ENCODE measurements around the gene ARMS2. TPM values are rescaled to one million over a fixed set of nuclear protein-coding genes. Genes with fewer than 3 reads are reported as not detected.

Gene ARMS2
- total RNA-seq, 2 donors from 2014 or later, result not detected

GRCh38 chr10:122445904-122446303 lies 8.5 kb upstream of the ARMS2 start:
- H3K4me1 ChIP-seq, result peaks cover 0 to 11% of the 10 kb centered on the region in 2 donors
- H3K27me3 ChIP-seq, result no peaks in the 10 kb centered on the region
- H3K4me3 ChIP-seq, result no peak overlapping the region
- no peak for DNase-seq (ENCODE audit: low spot score)
- no peak for TF ChIP-seq CTCF (IDR thresholded peaks at IDR 0.05)
- H3K27ac ChIP-seq, result no peak overlapping the region
- H3K36me3 ChIP-seq, result no peaks in the 10 kb centered on the region
- H3K9me3 ChIP-seq, result no peaks in the 10 kb centered on the region

- no peak for TF ChIP-seq CTCF (IDR thresholded peaks at IDR 0.05)
- H3K36me3 ChIP-seq, result no peaks in the 10 kb centered on the region
- peaks cover 0 to 11% of the 10 kb centered on the region in 2 donors for H3K4me1 ChIP-seq
- peak overlapping the region in 1 of 2 donors; percentile 1 for H3K27ac ChIP-seq
- H3K9me3 ChIP-seq, result no peaks in the 10 kb centered on the region
- H3K4me3 ChIP-seq, result no peak overlapping the region
- DNase-seq (ENCODE audit: low spot score), result no peak
- H3K27me3 ChIP-seq, result no peaks in the 10 kb centered on the region
Measured at GRCh38 chr10:122446668-122447423, 7.6 kb upstream of the ARMS2 start.

- Histone ChIP-seq H3K4me3 (no peak overlapping the region), H3K27ac (no peak overlapping the region), H3K36me3 (no peaks in the 10 kb centered on the region), H3K27me3 (no peaks in the 10 kb centered on the region), H3K9me3 (no peaks in the 10 kb centered on the region), H3K4me1 (peaks cover 0 to 11% of the 10 kb centered on the region in 2 donors)
- no peak for DNase-seq (ENCODE audit: low spot score)
- TF ChIP-seq CTCF (IDR thresholded peaks at IDR 0.05), result no peak
Measured at GRCh38 chr10:122448600-122448999, 5.9 kb upstream of the ARMS2 start.

- Histone ChIP-seq H3K4me3 (no peak overlapping the region), H3K36me3 (no peaks in the 10 kb centered on the region), H3K9me3 (no peaks in the 10 kb centered on the region), H3K4me1 (peaks cover 0 to 11% of the 10 kb centered on the region in 2 donors), H3K27me3 (no peaks in the 10 kb centered on the region), H3K27ac (no peak overlapping the region)
- no peak for TF ChIP-seq CTCF (IDR thresholded peaks at IDR 0.05)
- DNase-seq (ENCODE audit: low spot score), result no peak
Measured at GRCh38 chr10:122449153-122449552, 5.3 kb upstream of the ARMS2 start.

GRCh38 chr10:122450353-122450990 lies 4.0 kb upstream of the ARMS2 start:
- no peak for DNase-seq (ENCODE audit: low spot score)
- peaks cover 0 to 11% of the 10 kb centered on the region in 2 donors for H3K4me1 ChIP-seq
- H3K27ac ChIP-seq, result no peak overlapping the region
- H3K27me3 ChIP-seq, result no peaks in the 10 kb centered on the region
- no peak for TF ChIP-seq CTCF (IDR thresholded peaks at IDR 0.05)
- H3K9me3 ChIP-seq, result no peaks in the 10 kb centered on the region
- H3K36me3 ChIP-seq, result no peaks in the 10 kb centered on the region
- no peak overlapping the region for H3K4me3 ChIP-seq

Data from right atrium auricular region (tissue), 2 donors.